Hepatocyte (in vitro differentiated cells): ENCODE data around the gene ELAVL2. TPM values are rescaled to one million over a fixed set of nuclear protein-coding genes. Genes with fewer than 3 reads are reported as not detected.

Source experiments
- DNase-seq: peaks from one replicate; pipeline ENCODE4 v3.0.0-alpha.2; 2016; ENCODE audit warnings: low spot score
- H2AFZ ChIP-seq: fragments of 200-600 bp; sonication (generic); 2 replicates; pipeline ENCODE4 v1.6.0; 2016; ENCODE audit warnings: antibody characterized with exemption, mild to moderate bottlenecking
- H3K27ac ChIP-seq: fragments of 200-600 bp; sonication (generic); 2 replicates; pipeline ENCODE4 v1.5.1; 2016; ENCODE audit warnings: mild to moderate bottlenecking
- H3K27me3 ChIP-seq: fragments of 200-600 bp; sonication (generic); 2 replicates; pipeline ENCODE4 v1.6.1; 2016
- H3K36me3 ChIP-seq: fragments of 200-600 bp; sonication (generic); replicated peaks from 2 replicates; pipeline ENCODE4 v1.5.1; 2016; ENCODE audit warnings: low read depth; ENCODE audit not compliant: insufficient read depth
- H3K4me1 ChIP-seq: fragments of 200-600 bp; sonication (generic); 2 replicates; pipeline ENCODE4 v1.5.1; 2016; ENCODE audit warnings: mild to moderate bottlenecking, moderate library complexity; ENCODE audit not compliant: insufficient read depth
- H3K4me2 ChIP-seq: fragments of 200-600 bp; sonication (generic); 2 replicates; pipeline ENCODE4 v1.6.0; 2016
- H3K4me3 ChIP-seq: fragments of 200-600 bp; sonication (generic); 2 replicates; pipeline ENCODE4 v1.5.1; 2016; ENCODE audit warnings: mild to moderate bottlenecking
- H3K79me2 ChIP-seq: fragments of 200-600 bp; sonication (generic); 2 replicates; pipeline ENCODE4 v1.6.0; 2017; ENCODE audit warnings: mild to moderate bottlenecking
- H3K9me2 ChIP-seq: fragments of 200-600 bp; sonication (generic); replicated peaks from 2 replicates; pipeline ENCODE4 v1.6.0; 2017; ENCODE audit warnings: mild to moderate bottlenecking; ENCODE audit not compliant: insufficient read depth
- H3K9me3 ChIP-seq: fragments of 200-600 bp; sonication (generic); 2 replicates; pipeline ENCODE4 v1.5.1; 2016; ENCODE audit warnings: low read depth, mild to moderate bottlenecking
- H4K20me1 ChIP-seq: fragments of 200-600 bp; sonication (generic); 2 replicates; pipeline ENCODE4 v1.6.0; 2016; ENCODE audit warnings: mild to moderate bottlenecking; ENCODE audit not compliant: insufficient read depth, poor library complexity, severe bottlenecking
- CTCF ChIP-seq: fragments of 200-600 bp; sonication (generic); IDR thresholded peaks from 2 replicates; pipeline ENCODE4 v1.5.1; 2016; ENCODE audit warnings: antibody characterized with exemption, mild to moderate bottlenecking; ENCODE audit not compliant: poor library complexity
- EZH2 ChIP-seq: fragments of 200-600 bp; sonication (generic); IDR thresholded peaks from 2 replicates; pipeline ENCODE4 v1.6.1; 2016; ENCODE audit warnings: antibody characterized with exemption, mild to moderate bottlenecking, borderline replicate concordance
- EZH2phosphoT487 ChIP-seq: fragments of 200-600 bp; sonication (generic); IDR thresholded peaks from one replicate; pipeline ENCODE4 v1.6.1; 2018; ENCODE audit warnings: antibody characterized with exemption, mild to moderate bottlenecking, low read depth, moderate library complexity; ENCODE audit not compliant: unreplicated experiment, severe bottlenecking
- WGBS: methylation state at CpG from one replicate; pipeline ENCODE4 v1.1.6; 2016; ENCODE audit warnings: low lambda C conversion rate; ENCODE audit errors: missing lambda C conversion rate; 5-methylcytosine and 5-hydroxymethylcytosine counted together
- polyA plus RNA-seq: library from polyadenylated mRNA; unstranded; fragments of >200 nt; fragmentation: Nextera tagmentation; extraction: Ambion mirVana; gene quantifications from 2 replicates; pipeline ENCODE4 v1.2.1, GENCODE V29; 2016
- total RNA-seq: library from RNA; depleted of rRNA; stranded (reverse); fragments of >200 nt; gene quantifications from 2 replicates; pipeline ENCODE4 v1.2.3, GENCODE V29; 2014

ELAVL2 gene
- total and polyA plus RNA-seq, 2 experiments from 2014 or later, result 0.93 TPM; not detected in 1

DNA sequence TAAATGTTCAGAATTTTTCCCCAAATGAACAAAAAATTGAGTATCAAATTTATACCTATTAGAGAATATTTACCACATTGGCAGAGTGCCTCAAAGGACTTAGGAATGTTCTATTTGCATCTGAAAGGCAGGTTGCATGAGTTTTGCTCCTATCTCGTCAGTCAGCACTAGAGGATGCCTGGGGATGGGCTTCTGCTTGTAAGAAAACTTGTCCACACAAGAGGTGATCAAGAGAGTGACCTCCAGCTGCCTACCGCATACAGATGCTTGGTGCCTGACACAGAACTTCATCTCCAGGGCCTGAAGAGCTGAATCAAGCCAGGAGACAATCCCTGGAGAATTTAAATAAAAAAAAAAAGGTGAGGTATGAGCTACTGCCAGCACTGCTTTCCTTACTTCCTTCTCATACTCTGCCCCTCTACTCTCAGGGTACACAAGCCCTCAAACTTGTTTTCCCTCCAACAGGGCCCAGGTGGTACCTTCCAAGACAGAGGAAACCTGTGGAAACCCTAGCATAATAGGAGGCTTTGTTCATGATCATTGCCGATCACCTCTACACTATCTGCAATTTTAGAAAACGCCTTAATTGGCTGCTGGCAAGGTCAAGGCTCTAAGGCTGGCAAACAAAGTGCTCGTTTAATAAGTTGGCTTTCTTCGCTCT is 166.6 kb downstream of the ELAVL2 start:
- DNase-seq, result no peak
- TF ChIP-seq EZH2phosphoT487, result no peak
- TF ChIP-seq EZH2, result no peak
- no peak for TF ChIP-seq CTCF
- Histone ChIP-seq H3K9me2 (no peaks in the 10 kb centered on the region), H3K4me3 (no peak overlapping the region), H3K36me3 (no peaks in the 10 kb centered on the region), H3K27ac (no peak overlapping the region), H2AFZ (no peak overlapping the region), H3K9me3 (no peaks in the 10 kb centered on the region), H3K4me2 (no peak overlapping the region), H3K4me1 (no peaks in the 10 kb centered on the region), H4K20me1 (no peaks in the 10 kb centered on the region), H3K79me2 (no peaks in the 10 kb centered on the region), H3K27me3 (no peaks in the 10 kb centered on the region)
- 74% methylated on average over 6 of the region's 6 CpGs for WGBS

DNA sequence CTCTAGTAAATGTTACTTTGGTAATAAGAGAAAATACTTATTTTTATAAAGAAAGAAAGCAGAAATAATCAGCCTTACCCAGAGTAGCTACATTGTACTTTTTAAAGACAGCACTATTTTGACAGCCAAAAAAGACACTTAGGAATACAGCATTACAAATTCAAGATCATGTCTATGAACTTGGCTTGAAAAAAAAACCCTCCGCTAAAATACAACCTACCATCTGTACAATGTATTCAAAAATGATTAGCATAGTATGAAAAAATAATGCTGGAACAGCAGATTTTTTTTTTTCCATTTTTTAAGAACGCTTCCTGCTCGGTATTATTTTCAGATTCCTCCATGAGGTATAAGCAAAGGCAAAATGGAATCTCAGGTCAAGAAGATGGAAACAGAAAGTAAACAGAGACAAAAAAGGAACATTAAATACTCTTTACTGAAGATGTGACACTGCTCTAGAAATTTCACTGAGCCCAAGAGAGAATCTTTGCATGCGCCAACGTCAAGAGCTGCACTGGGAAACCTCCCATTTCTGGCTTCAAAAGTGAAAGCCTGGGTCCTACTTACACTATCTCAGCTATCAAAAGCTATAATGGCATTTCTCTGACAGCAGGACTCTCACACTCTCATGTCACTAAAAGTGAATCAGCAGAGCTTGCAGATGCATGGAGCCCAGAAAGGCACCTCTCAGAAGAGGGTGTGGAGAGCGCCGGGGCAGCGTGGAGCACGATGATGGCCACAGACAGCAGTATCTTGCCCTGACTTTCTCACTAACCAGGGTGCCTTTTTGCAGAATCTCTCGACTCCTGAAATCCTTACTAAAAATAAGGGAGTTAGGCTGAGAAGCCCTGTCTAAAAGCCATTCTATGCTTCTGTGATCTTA is 167.4 kb downstream of the ELAVL2 start:
- 93% methylated on average over 10 of the region's 10 CpGs for WGBS
- H3K4me3 ChIP-seq, result no peak overlapping the region
- no peaks in the 10 kb centered on the region for H3K36me3 ChIP-seq
- no peak overlapping the region for H2AFZ ChIP-seq
- no peak for TF ChIP-seq CTCF
- TF ChIP-seq EZH2phosphoT487, result no peak
- no peak for TF ChIP-seq EZH2
- H3K79me2 ChIP-seq, result no peaks in the 10 kb centered on the region
- no peaks in the 10 kb centered on the region for H4K20me1 ChIP-seq
- H3K9me2 ChIP-seq, result no peaks in the 10 kb centered on the region
- no peak overlapping the region for H3K27ac ChIP-seq
- DNase-seq, result no peak
- H3K9me3 ChIP-seq, result no peaks in the 10 kb centered on the region
- H3K27me3 ChIP-seq, result no peaks in the 10 kb centered on the region
- no peak overlapping the region for H3K4me2 ChIP-seq
- no peaks in the 10 kb centered on the region for H3K4me1 ChIP-seq

DNA sequence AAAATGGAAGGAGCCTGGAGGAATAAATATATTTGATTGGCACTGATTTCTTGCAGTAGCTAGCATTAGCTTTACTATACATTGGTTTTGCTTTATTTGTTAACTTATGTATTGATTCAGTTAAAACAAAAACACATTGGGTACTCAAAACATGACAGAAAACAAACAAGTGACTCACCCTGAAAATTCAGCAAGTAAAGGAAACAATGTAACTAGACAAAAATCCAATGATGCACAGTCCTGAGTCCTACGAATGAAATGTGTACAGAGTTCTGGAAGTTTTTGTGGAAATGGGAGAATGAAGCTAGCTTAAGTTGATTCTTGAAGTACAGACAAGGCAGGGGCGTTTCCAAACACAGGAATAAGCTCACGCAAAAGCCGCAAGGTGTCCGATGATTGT is 175.0 kb downstream of the ELAVL2 start:
- H3K9me2 ChIP-seq, result no peaks in the 10 kb centered on the region
- no peaks in the 10 kb centered on the region for H3K9me3 ChIP-seq
- H3K79me2 ChIP-seq, result no peaks in the 10 kb centered on the region
- H2AFZ ChIP-seq, result no peak overlapping the region
- no peaks in the 10 kb centered on the region for H3K4me1 ChIP-seq
- WGBS, result 96% methylated on average over 5 of the region's 5 CpGs
- DNase-seq, result no peak
- H3K27ac ChIP-seq, result no peak overlapping the region
- no peaks in the 10 kb centered on the region for H4K20me1 ChIP-seq
- H3K27me3 ChIP-seq, result no peaks in the 10 kb centered on the region
- H3K36me3 ChIP-seq, result no peaks in the 10 kb centered on the region
- TF ChIP-seq EZH2phosphoT487 (no peak), CTCF (no peak), EZH2 (no peak)
- no peak overlapping the region for H3K4me2 ChIP-seq
- H3K4me3 ChIP-seq, result no peak overlapping the region
